H1 (cell line): ENCODE data around the gene MPV17L2. TPM values are rescaled to one million over a fixed set of nuclear protein-coding genes. Genes with fewer than 3 reads are reported as not detected.

ENCODE experiments used
- JUN ChIP-seq: IDR thresholded peaks from 2 replicates; pipeline ENCODE4 v1.6.1; 2011; ENCODE audit warnings: low read depth, mild to moderate bottlenecking, improper control_type of control experiment, low read length
- RNF2 ChIP-seq: fragments of 200-900, 300-1000 bp; sonication (generic); IDR thresholded peaks from 2 replicates; pipeline ENCODE4 v1.7.1; 2016; ENCODE audit warnings: borderline replicate concordance, low read depth, mild to moderate bottlenecking, antibody characterized with exemption, low read length; ENCODE audit not compliant: poor library complexity, severe bottlenecking; ENCODE audit errors: missing control alignments
- SP2 ChIP-seq: IDR thresholded peaks from 2 replicates; pipeline ENCODE4 v1.6.1; 2012; ENCODE audit warnings: mild to moderate bottlenecking, low read length, inconsistent platforms
- SUZ12 ChIP-seq: fragments of 200-600 bp; sonication (generic); IDR thresholded peaks from 2 replicates; pipeline ENCODE4 v1.6.1; 2012; ENCODE audit warnings: mild to moderate bottlenecking, inconsistent platforms, low read length, moderate library complexity, mixed read lengths
- YY1 ChIP-seq: IDR thresholded peaks from 2 replicates; pipeline ENCODE4 v1.6.1; 2011; ENCODE audit warnings: low read depth, mild to moderate bottlenecking, low read length
- polyA plus RNA-seq, 7 experiments: library from polyadenylated mRNA; depleted of rRNA in 3 of 7; stranded (reverse) in 5 of 7; unstranded in 2 of 7; fragments of >200 nt in 5 of 7; fragments of 200-250 nt in 2 of 7; gene quantifications; 1 replicate in 5 of 7; 2 replicates in 1 of 7; 4 replicates in 1 of 7; pipeline versions ENCODE4 v1.2.1 to v1.2.3, GENCODE V29; 2011 to 2013; ENCODE audit warnings: missing spikeins in 2 of 7, mixed read lengths in 2 of 7
- total RNA-seq: library from RNA; stranded (reverse); fragmentation: NEBNext Ultra II Directional; extraction: Animal tissue kit (Norgen Biotek cat#: 25700); gene quantifications from 2 replicates; pipeline ENCODE4 v1.2.1, GENCODE V29; 2021
- TF ChIP-seq, protein P1 (sequence below): IDR thresholded peaks from 2 replicates; pipeline ENCODE4 v1.6.1; 2011; ENCODE audit warnings: low read length, improper control_type of control experiment

Gene MPV17L2
- total and polyA plus RNA-seq, 2 of the 8 experiments (the other 6 are each of a cell fraction or from before 2014, with no cell fraction given), result 24.2 to 82.6 TPM

DNA sequence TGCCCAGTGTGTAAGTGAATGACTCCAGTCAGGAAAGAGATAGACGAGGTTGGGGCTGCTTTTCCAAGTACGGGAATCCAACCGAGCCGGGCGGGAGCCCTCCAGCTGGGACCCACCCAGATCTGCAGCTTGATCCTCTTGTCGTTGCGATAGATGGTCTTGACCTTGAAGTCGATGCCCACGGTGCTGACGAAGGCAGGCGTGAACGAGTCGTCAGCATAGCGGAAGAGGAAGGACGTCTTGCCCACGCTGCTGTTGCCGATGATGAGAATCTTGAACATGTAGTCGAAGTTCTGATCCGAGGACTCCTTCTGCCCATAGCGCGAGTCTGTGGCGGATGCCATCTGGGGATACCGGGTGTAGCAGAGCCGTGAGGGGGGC, 9.4 kb downstream of the MPV17L2 start (continued):
- TF ChIP-seq, protein P1, sequence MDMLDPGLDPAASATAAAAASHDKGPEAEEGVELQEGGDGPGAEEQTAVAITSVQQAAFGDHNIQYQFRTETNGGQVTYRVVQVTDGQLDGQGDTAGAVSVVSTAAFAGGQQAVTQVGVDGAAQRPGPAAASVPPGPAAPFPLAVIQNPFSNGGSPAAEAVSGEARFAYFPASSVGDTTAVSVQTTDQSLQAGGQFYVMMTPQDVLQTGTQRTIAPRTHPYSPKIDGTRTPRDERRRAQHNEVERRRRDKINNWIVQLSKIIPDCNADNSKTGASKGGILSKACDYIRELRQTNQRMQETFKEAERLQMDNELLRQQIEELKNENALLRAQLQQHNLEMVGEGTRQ, result no peak
- TF ChIP-seq SP2 (no peak), SUZ12 (no peak), RNF2 (no peak), YY1 (no peak), JUN (no peak)
